Measurements from ENCODE around the gene EPB41L2. TPM values are rescaled to one million over a fixed set of nuclear protein-coding genes. Genes with fewer than 3 reads are reported as not detected.

The EPB41L2 gene
- total RNA-seq, 1 donor from 2014 or later, result 66.3 TPM

GRCh38 chr6:131054392-131055250 lies 8.4 kb downstream of the EPB41L2 start:
- Mint-ChIP-seq H3K4me3 (no peak overlapping the region), H3K36me3 (peaks cover 28% of the 10 kb centered on the region), H3K4me1 (peaks cover 4% of the 10 kb centered on the region), H3K27me3 (ENCODE audit: low read depth) (no peaks in the 10 kb centered on the region), H3K27ac (no peak overlapping the region), H3K9me3 (peaks cover 42% of the 10 kb centered on the region)
- DNase-seq (ENCODE audit: low spot score in 2 of 2, unreplicated experiment in 2 of 2), result no peak
- TF ChIP-seq CTCF (IDR thresholded peaks at IDR 0.05; ENCODE audit: unreplicated experiment), result no peak

- Mint-ChIP-seq H3K36me3 (peaks cover 28% of the 10 kb centered on the region), H3K4me1 (peaks cover 10% of the 10 kb centered on the region), H3K4me3 (no peak overlapping the region), H3K27ac (no peak overlapping the region), H3K27me3 (ENCODE audit: low read depth) (no peaks in the 10 kb centered on the region), H3K9me3 (peaks cover 42% of the 10 kb centered on the region)
- DNase-seq (ENCODE audit: low spot score in 2 of 2, unreplicated experiment in 2 of 2), result no peak
- no peak for TF ChIP-seq CTCF (IDR thresholded peaks at IDR 0.05; ENCODE audit: unreplicated experiment)
Measured at GRCh38 chr6:131053546-131054240, 9.4 kb downstream of the EPB41L2 start.

- Mint-ChIP-seq H3K4me1 (peaks cover 16% of the 10 kb centered on the region), H3K27me3 (ENCODE audit: low read depth) (no peaks in the 10 kb centered on the region), H3K9me3 (peaks cover 37% of the 10 kb centered on the region), H3K36me3 (peaks cover 27% of the 10 kb centered on the region), H3K27ac (no peak overlapping the region), H3K4me3 (no peak overlapping the region)
- DNase-seq (ENCODE audit: low spot score in 2 of 2, unreplicated experiment in 2 of 2), result no peak
- TF ChIP-seq CTCF (IDR thresholded peaks at IDR 0.05; ENCODE audit: unreplicated experiment), result no peak
Measured at GRCh38 chr6:131052181-131052580, 10.9 kb downstream of the EPB41L2 start.

GRCh38 chr6:131051341-131051740 lies 11.7 kb downstream of the EPB41L2 start:
- DNase-seq (ENCODE audit: low spot score in 2 of 2, unreplicated experiment in 2 of 2), result no peak
- Mint-ChIP-seq H3K27me3 (ENCODE audit: low read depth) (no peaks in the 10 kb centered on the region), H3K36me3 (peaks cover 23% of the 10 kb centered on the region), H3K4me1 (peaks cover 16% of the 10 kb centered on the region), H3K27ac (no peak overlapping the region), H3K4me3 (no peak overlapping the region), H3K9me3 (peaks cover 29% of the 10 kb centered on the region)
- no peak for TF ChIP-seq CTCF (IDR thresholded peaks at IDR 0.05; ENCODE audit: unreplicated experiment)

GRCh38 chr6:131049608-131050007 lies 13.4 kb downstream of the EPB41L2 start:
- peaks cover 21% of the 10 kb centered on the region for H3K9me3 Mint-ChIP-seq
- TF ChIP-seq CTCF (IDR thresholded peaks at IDR 0.05; ENCODE audit: unreplicated experiment), result no peak
- peak overlapping the region; percentile 50 for H3K27ac Mint-ChIP-seq
- peaks cover 17% of the 10 kb centered on the region for H3K36me3 Mint-ChIP-seq
- no peak for DNase-seq (ENCODE audit: low spot score in 2 of 2, unreplicated experiment in 2 of 2)
- H3K27me3 Mint-ChIP-seq (ENCODE audit: low read depth), result no peaks in the 10 kb centered on the region
- peaks cover 16% of the 10 kb centered on the region for H3K4me1 Mint-ChIP-seq
- no peak overlapping the region for H3K4me3 Mint-ChIP-seq

All from mesothelial cell of epicardium (in vitro differentiated cells).